ENCODE measurements around the gene ZNF546. TPM values are rescaled to one million over a fixed set of nuclear protein-coding genes. Genes with fewer than 3 reads are reported as not detected.

ZNF546 gene
- total and polyA plus RNA-seq, 8 donors: 0.29 to 9.3 (median 2.1) TPM

GRCh38 chr19:39970425-39970674 is 26.5 kb upstream of the ZNF546 start:
- DNase-seq: no peak
- peaks cover 16 to 46% (median 40%) of the 10 kb centered on the region in 4 donors for H3K4me1 ChIP-seq
- H3K27ac ChIP-seq: peak overlapping the region; percentile 85 to 97 (median 96)
- TF ChIP-seq EP300 (IDR thresholded peaks at IDR 0.05) (no peak), POLR2A (IDR thresholded peaks at IDR 0.05) (no peak), CTCF (IDR thresholded peaks at IDR 0.05) (no peak), POLR2AphosphoS5 (IDR thresholded peaks at IDR 0.05) (no peak)
- 0 to 2% (median 1%) methylated on average over 10 to 11 of the region's 11 CpGs for WGBS, 5 donors
- H3K9me3 ChIP-seq: no peaks in the 10 kb centered on the region
- intact Hi-C loops (cut with DNase I; ENCODE audit: low total_unique reads): no loop called here
- no peaks in the 10 kb centered on the region for H3K27me3 ChIP-seq
- peaks cover 32 to 34% (median 33%) of the 10 kb centered on the region in 4 donors for H3K36me3 ChIP-seq
- peak overlapping the region; percentile 75 to 92 (median 84) for H3K4me3 ChIP-seq

GRCh38 chr19:39970675-39971379 is 26.0 kb upstream of the ZNF546 start, which contains the start of gene PSMC4:
PSMC4 (plus strand) TSS chr19:39971165; CDS start chr19:39971203, 38 bp downstream.
- peaks cover 16 to 46% (median 40%) of the 10 kb centered on the region in 4 donors for H3K4me1 ChIP-seq
- peak in 2 of 4 donors; percentile 59 to 67 for TF ChIP-seq POLR2A (IDR thresholded peaks at IDR 0.05)
- peak; percentile 90 to 98 (median 94) for TF ChIP-seq POLR2AphosphoS5 (IDR thresholded peaks at IDR 0.05)
- peak in 6 of 7 experiments; percentile 53 to 95 (median 82) for TF ChIP-seq CTCF (IDR thresholded peaks at IDR 0.05)
- TF ChIP-seq EP300 (IDR thresholded peaks at IDR 0.05): no peak
- DNase-seq: peak; percentile 99 to 100
- peaks cover 37 to 39% (median 38%) of the 10 kb centered on the region in 4 donors for H3K36me3 ChIP-seq
- H3K27me3 ChIP-seq: no peaks in the 10 kb centered on the region
- WGBS, 5 donors: 0 to 1% (median 0%) methylated on average over 35 to 47 of the region's 47 CpGs
- no peaks in the 10 kb centered on the region for H3K9me3 ChIP-seq
- intact Hi-C loops (cut with DNase I; ENCODE audit: low total_unique reads): no loop called here
- H3K4me3 ChIP-seq: peak within 1 kb of the TSS; percentile 75 to 92 (median 84)
- peak within 1 kb of the TSS; percentile 85 to 97 (median 96) for H3K27ac ChIP-seq

GRCh38 chr19:39971380-39972035 is 25.4 kb upstream of the ZNF546 start:
- peak in 1 of 2 donors; percentile 26 for DNase-seq
- peak overlapping the region; percentile 75 to 97 (median 96) for H3K27ac ChIP-seq
- peak overlapping the region; percentile 75 to 92 (median 84) for H3K4me3 ChIP-seq
- H3K27me3 ChIP-seq: no peaks in the 10 kb centered on the region
- H3K9me3 ChIP-seq: no peaks in the 10 kb centered on the region
- H3K36me3 ChIP-seq: peaks cover 38 to 45% (median 44%) of the 10 kb centered on the region in 4 donors
- peaks cover 16 to 46% (median 40%) of the 10 kb centered on the region in 4 donors for H3K4me1 ChIP-seq
- no peak for TF ChIP-seq EP300 (IDR thresholded peaks at IDR 0.05)
- TF ChIP-seq CTCF (IDR thresholded peaks at IDR 0.05): no peak
- TF ChIP-seq POLR2AphosphoS5 (IDR thresholded peaks at IDR 0.05): no peak
- TF ChIP-seq POLR2A (IDR thresholded peaks at IDR 0.05): no peak
- 1 to 5% (median 1%) methylated on average over 21 of the region's 21 CpGs for WGBS, 5 donors
- intact Hi-C loops (cut with DNase I; ENCODE audit: low total_unique reads): no loop called here

GRCh38 chr19:39974377-39975155 is 22.3 kb upstream of the ZNF546 start:
- Histone ChIP-seq H3K4me3 (no peak overlapping the region), H3K4me1 (peaks cover 12 to 32% (median 31%) of the 10 kb centered on the region in 4 donors), H3K27ac (no peak overlapping the region), H3K36me3 (peaks cover 48 to 75% (median 75%) of the 10 kb centered on the region in 4 donors), H3K9me3 (no peaks in the 10 kb centered on the region), H3K27me3 (no peaks in the 10 kb centered on the region)
- TF ChIP-seq EP300 (IDR thresholded peaks at IDR 0.05) (no peak), POLR2AphosphoS5 (IDR thresholded peaks at IDR 0.05) (no peak), POLR2A (IDR thresholded peaks at IDR 0.05) (no peak), CTCF (IDR thresholded peaks at IDR 0.05) (no peak)
- intact Hi-C loops (cut with DNase I; ENCODE audit: low total_unique reads): no loop called here
- WGBS, 5 donors: 90 to 97% (median 94%) methylated on average over 21 to 24 of the region's 24 CpGs
- peak in 1 of 2 donors; percentile 21 for DNase-seq

Data from stomach (tissue), 9 donors.